ENCODE data around the gene PAX4.

Gene PAX4

GRCh38 chr7:127638197-127638596 lies 20.3 kb upstream of the PAX4 start:
- Histone ChIP-seq H3K36me3 (no peaks in the 10 kb centered on the region), H3K4me3 (ENCODE audit: low read depth in 1 of 2, low read length in 1 of 2) (no peak overlapping the region), H3K27me3 (peaks cover 11% of the 10 kb centered on the region), H3K4me1 (ENCODE audit: control insufficient read depth in 1 of 2, insufficient read depth in 1 of 2, low read depth in 1 of 2, low read length in 1 of 2) (no peaks in the 10 kb centered on the region), H3K9me3 (no peaks in the 10 kb centered on the region), H3K27ac (no peak overlapping the region)
- no peak for TF ChIP-seq CTCF (IDR thresholded peaks at IDR 0.05)

- TF ChIP-seq CTCF (IDR thresholded peaks at IDR 0.05): no peak
- H3K4me3 ChIP-seq (ENCODE audit: low read depth in 1 of 2, low read length in 1 of 2): no peak overlapping the region
- peaks cover 11% of the 10 kb centered on the region for H3K27me3 ChIP-seq
- H3K36me3 ChIP-seq: no peaks in the 10 kb centered on the region
- no peaks in the 10 kb centered on the region for H3K9me3 ChIP-seq
- no peaks in the 10 kb centered on the region for H3K4me1 ChIP-seq (ENCODE audit: control insufficient read depth in 1 of 2, insufficient read depth in 1 of 2, low read depth in 1 of 2, low read length in 1 of 2)
- no peak overlapping the region for H3K27ac ChIP-seq
These were observed 17.8 kb upstream of the PAX4 start for GRCh38 chr7:127635659-127636285.

GRCh38 chr7:127632276-127632910 lies 14.5 kb upstream of the PAX4 start:
- no peaks in the 10 kb centered on the region for H3K9me3 ChIP-seq
- TF ChIP-seq CTCF (IDR thresholded peaks at IDR 0.05): no peak
- no peak overlapping the region for H3K4me3 ChIP-seq (ENCODE audit: low read depth in 1 of 2, low read length in 1 of 2)
- H3K27ac ChIP-seq: no peak overlapping the region
- H3K27me3 ChIP-seq: no peaks in the 10 kb centered on the region
- H3K36me3 ChIP-seq: no peaks in the 10 kb centered on the region
- H3K4me1 ChIP-seq (ENCODE audit: control insufficient read depth in 1 of 2, insufficient read depth in 1 of 2, low read depth in 1 of 2, low read length in 1 of 2): no peaks in the 10 kb centered on the region

GRCh38 chr7:127629268-127629854 lies 11.4 kb upstream of the PAX4 start:
- no peaks in the 10 kb centered on the region for H3K9me3 ChIP-seq
- H3K27me3 ChIP-seq: peaks cover 11% of the 10 kb centered on the region
- no peak overlapping the region for H3K4me3 ChIP-seq (ENCODE audit: low read depth in 1 of 2, low read length in 1 of 2)
- no peak overlapping the region for H3K27ac ChIP-seq
- no peak for TF ChIP-seq CTCF (IDR thresholded peaks at IDR 0.05)
- H3K4me1 ChIP-seq (ENCODE audit: control insufficient read depth in 1 of 2, insufficient read depth in 1 of 2, low read depth in 1 of 2, low read length in 1 of 2): no peaks in the 10 kb centered on the region
- H3K36me3 ChIP-seq: no peaks in the 10 kb centered on the region

- no peak overlapping the region for H3K4me3 ChIP-seq (ENCODE audit: low read depth in 1 of 2, low read length in 1 of 2)
- no peaks in the 10 kb centered on the region for H3K36me3 ChIP-seq
- no peak overlapping the region for H3K27ac ChIP-seq
- H3K4me1 ChIP-seq (ENCODE audit: control insufficient read depth in 1 of 2, insufficient read depth in 1 of 2, low read depth in 1 of 2, low read length in 1 of 2): no peaks in the 10 kb centered on the region
- TF ChIP-seq CTCF (IDR thresholded peaks at IDR 0.05): no peak
- peaks cover 18% of the 10 kb centered on the region for H3K27me3 ChIP-seq
- no peaks in the 10 kb centered on the region for H3K9me3 ChIP-seq
These were observed 10.5 kb upstream of the PAX4 start for GRCh38 chr7:127628445-127628844.
